OCI-LY1 (cell line): Measurements from ENCODE around the gene KRTAP10-9.

Source experiments
- CTCF ChIP-seq: fragments of 200-600 bp; sonication (generic), shearing (Covaris generic); IDR thresholded peaks from 2 replicates; pipeline ENCODE4 v1.5.1; 2017; ENCODE audit warnings: mild to moderate bottlenecking, antibody characterized with exemption, low read length, moderate library complexity, mixed read lengths
- EZH2 ChIP-seq: fragments of 200-600 bp; sonication (generic), shearing (Covaris generic); IDR thresholded peaks from 2 replicates; pipeline ENCODE4 v1.8.0; 2017; ENCODE audit warnings: borderline replicate concordance, mixed run types, mild to moderate bottlenecking, antibody characterized with exemption, low read length, moderate library complexity, mixed read lengths

- TF ChIP-seq CTCF (no peak), EZH2 (no peak)
These were observed 22.7 kb downstream of the KRTAP10-9 start for GRCh38 chr21:44649521-44650100.
